SK-N-SH treated with all-trans-retinoic acid at 6 μM for 48 hours (cell line): ENCODE data around the gene BCKDHB.
A peak's percentile ranks its signal among the peaks of the same experiment; 100 is the strongest.
"Not testable (repeated sequence)": the region's sequence is repeated elsewhere in the genome, so short reads cannot be mapped to it uniquely, and the experiment has no call there.

ENCODE experiments used
- ATAC-seq: fragments of 200-7000 bp; cut with Tn5 transposase; 3 replicates; pipeline ENCODE4 v1.9.1; 2020; ENCODE audit warnings: mild to moderate bottlenecking, moderate library complexity
- ARNTL ChIP-seq: fragments of 450-650 bp; formaldehyde crosslinking; IDR thresholded peaks from 2 replicates; pipeline ENCODE4 v1.5.0; 2020; ENCODE audit warnings: low read depth, mild to moderate bottlenecking, moderate library complexity, borderline replicate concordance
- BACH2 ChIP-seq: fragments of 250-450 bp; sonication (Bioruptor Pico); IDR thresholded peaks from 2 replicates; pipeline ENCODE4 v1.9.0; 2021; ENCODE audit warnings: mild to moderate bottlenecking, borderline replicate concordance
- CSDC2 ChIP-seq: fragments of 250-450 bp; sonication (Bioruptor Pico); IDR thresholded peaks from 2 replicates; pipeline ENCODE4 v1.5.0; 2020; ENCODE audit warnings: mild to moderate bottlenecking, moderate library complexity
- ESRRG ChIP-seq: fragments of 250-450 bp; sonication (Bioruptor Pico); IDR thresholded peaks from 2 replicates; pipeline ENCODE4 v1.6.1; 2021; ENCODE audit warnings: mild to moderate bottlenecking
- GLIS3 ChIP-seq: fragments of 250-450 bp; sonication (Bioruptor Pico); IDR thresholded peaks from 2 replicates; pipeline ENCODE4 v1.5.0; 2020; ENCODE audit warnings: mild to moderate bottlenecking, moderate library complexity
- ISL1 ChIP-seq: fragments of 250-450 bp; sonication (Bioruptor Pico); IDR thresholded peaks from 2 replicates; pipeline ENCODE4 v2.1.2; 2022; ENCODE audit warnings: mild to moderate bottlenecking, moderate library complexity
- OSR1 ChIP-seq: fragments of 250-450 bp; sonication (Bioruptor Pico); IDR thresholded peaks from 2 replicates; pipeline ENCODE4 v1.8.0; 2022; ENCODE audit warnings: moderate library complexity, mild to moderate bottlenecking, inconsistent platforms
- PATZ1 ChIP-seq: fragments of 250-450 bp; sonication (Bioruptor Pico); IDR thresholded peaks from 2 replicates; pipeline ENCODE4 v1.8.0; 2020; ENCODE audit warnings: mild to moderate bottlenecking, moderate library complexity, borderline replicate concordance
- PPARA ChIP-seq: fragments of 250-450 bp; sonication (Bioruptor Pico); IDR thresholded peaks from 2 replicates; pipeline ENCODE4 v1.5.0; 2020; ENCODE audit warnings: mild to moderate bottlenecking, borderline replicate concordance
- RARB ChIP-seq: fragments of 250-450 bp; sonication (Bioruptor Pico); IDR thresholded peaks from 2 replicates; pipeline ENCODE4 v1.8.0; 2021; ENCODE audit warnings: mild to moderate bottlenecking, moderate library complexity
- SNAI2 ChIP-seq: fragments of 250-450 bp; sonication (Bioruptor Pico); IDR thresholded peaks from 2 replicates; pipeline ENCODE4 v1.5.0; 2020; ENCODE audit warnings: mild to moderate bottlenecking, moderate library complexity
- TCF4 ChIP-seq: fragments of 250-450 bp; sonication (Bioruptor Pico); IDR thresholded peaks from 2 replicates; pipeline ENCODE4 v1.8.0; 2021; ENCODE audit warnings: mild to moderate bottlenecking, moderate library complexity, borderline replicate concordance
- TOX ChIP-seq: fragments of 250-450 bp; sonication (Bioruptor Pico); IDR thresholded peaks from 2 replicates; pipeline ENCODE4 v1.8.0; 2021; ENCODE audit warnings: mild to moderate bottlenecking, moderate library complexity, borderline replicate concordance
- TSHZ2 ChIP-seq: fragments of 250-450 bp; sonication (Bioruptor Pico); IDR thresholded peaks from 2 replicates; pipeline ENCODE4 v1.5.0; 2020; ENCODE audit warnings: mild to moderate bottlenecking, moderate library complexity
- ZC3H10 ChIP-seq: fragments of 250-450 bp; sonication (Bioruptor Pico); IDR thresholded peaks from 2 replicates; pipeline ENCODE4 v1.5.1; 2021; ENCODE audit warnings: mild to moderate bottlenecking, moderate library complexity
- ZFP3 ChIP-seq: fragments of 250-450 bp; sonication (Bioruptor Pico); IDR thresholded peaks from 2 replicates; pipeline ENCODE4 v1.5.0; 2020; ENCODE audit warnings: mild to moderate bottlenecking, moderate library complexity
- ZFP30 ChIP-seq: fragments of 450-650 bp; formaldehyde crosslinking; IDR thresholded peaks from 2 replicates; pipeline ENCODE4 v1.5.0; 2022; ENCODE audit warnings: mild to moderate bottlenecking, moderate library complexity
- ZNF565 ChIP-seq: fragments of 450-650 bp; formaldehyde crosslinking; conservative IDR thresholded peaks from 2 replicates; pipeline ENCODE4 v1.5.0; 2020; ENCODE audit warnings: low read depth, mild to moderate bottlenecking, moderate library complexity
- ZNF8 ChIP-seq: fragments of 450-650 bp; formaldehyde crosslinking; IDR thresholded peaks from 2 replicates; pipeline ENCODE4 v1.5.0; 2020; ENCODE audit warnings: mild to moderate bottlenecking, moderate library complexity
- TF ChIP-seq, protein P1 (sequence below): fragments of 250-450 bp; sonication (Bioruptor Pico); IDR thresholded peaks from 2 replicates; pipeline ENCODE4 v1.8.0; 2021; ENCODE audit warnings: low read depth, mild to moderate bottlenecking, moderate library complexity, borderline replicate concordance

BCKDHB gene

GRCh38 chr6:80211286-80211685, 104.8 kb downstream of the BCKDHB start:
- peak; percentile 49 for ATAC-seq
- TF ChIP-seq, protein P1, sequence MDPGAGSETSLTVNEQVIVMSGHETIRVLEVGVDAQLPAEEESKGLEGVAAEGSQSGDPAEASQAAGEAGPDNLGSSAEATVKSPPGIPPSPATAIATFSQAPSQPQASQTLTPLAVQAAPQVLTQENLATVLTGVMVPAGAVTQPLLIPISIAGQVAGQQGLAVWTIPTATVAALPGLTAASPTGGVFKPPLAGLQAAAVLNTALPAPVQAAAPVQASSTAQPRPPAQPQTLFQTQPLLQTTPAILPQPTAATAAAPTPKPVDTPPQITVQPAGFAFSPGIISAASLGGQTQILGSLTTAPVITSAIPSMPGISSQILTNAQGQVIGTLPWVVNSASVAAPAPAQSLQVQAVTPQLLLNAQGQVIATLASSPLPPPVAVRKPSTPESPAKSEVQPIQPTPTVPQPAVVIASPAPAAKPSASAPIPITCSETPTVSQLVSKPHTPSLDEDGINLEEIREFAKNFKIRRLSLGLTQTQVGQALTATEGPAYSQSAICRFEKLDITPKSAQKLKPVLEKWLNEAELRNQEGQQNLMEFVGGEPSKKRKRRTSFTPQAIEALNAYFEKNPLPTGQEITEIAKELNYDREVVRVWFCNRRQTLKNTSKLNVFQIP (CRISPR knock-in tag), result no peak
- TF ChIP-seq ZC3H10 (CRISPR knock-in tag), result no peak
- no peak for TF ChIP-seq ZNF565 (CRISPR knock-in tag)
- TF ChIP-seq ZNF8 (CRISPR knock-in tag), result no peak
- TF ChIP-seq TCF4 (CRISPR knock-in tag), result no peak
- TF ChIP-seq OSR1 (CRISPR knock-in tag), result no peak
- no peak for TF ChIP-seq SNAI2 (CRISPR knock-in tag)
- TF ChIP-seq ZFP30 (CRISPR knock-in tag), result no peak
- TF ChIP-seq TOX (CRISPR knock-in tag), result no peak
- no peak for TF ChIP-seq ARNTL (CRISPR knock-in tag)
- TF ChIP-seq PATZ1 (CRISPR knock-in tag), result no peak
- TF ChIP-seq TSHZ2 (CRISPR knock-in tag), result no peak
- no peak for TF ChIP-seq GLIS3 (CRISPR knock-in tag)
- TF ChIP-seq BACH2 (CRISPR knock-in tag), result no peak
- TF ChIP-seq PPARA, result no peak
- TF ChIP-seq RARB, result no peak
- TF ChIP-seq ISL1 (CRISPR knock-in tag), result no peak
- no peak for TF ChIP-seq CSDC2 (CRISPR knock-in tag)
- TF ChIP-seq ESRRG (CRISPR knock-in tag), result no peak
- TF ChIP-seq ZFP3 (CRISPR knock-in tag), result no peak
- TF ChIP-seq, all 23 proteins: peak for 0

GRCh38 chr6:80211890-80212289, 105.4 kb downstream of the BCKDHB start:
- not testable (repeated sequence) for ATAC-seq

DNA sequence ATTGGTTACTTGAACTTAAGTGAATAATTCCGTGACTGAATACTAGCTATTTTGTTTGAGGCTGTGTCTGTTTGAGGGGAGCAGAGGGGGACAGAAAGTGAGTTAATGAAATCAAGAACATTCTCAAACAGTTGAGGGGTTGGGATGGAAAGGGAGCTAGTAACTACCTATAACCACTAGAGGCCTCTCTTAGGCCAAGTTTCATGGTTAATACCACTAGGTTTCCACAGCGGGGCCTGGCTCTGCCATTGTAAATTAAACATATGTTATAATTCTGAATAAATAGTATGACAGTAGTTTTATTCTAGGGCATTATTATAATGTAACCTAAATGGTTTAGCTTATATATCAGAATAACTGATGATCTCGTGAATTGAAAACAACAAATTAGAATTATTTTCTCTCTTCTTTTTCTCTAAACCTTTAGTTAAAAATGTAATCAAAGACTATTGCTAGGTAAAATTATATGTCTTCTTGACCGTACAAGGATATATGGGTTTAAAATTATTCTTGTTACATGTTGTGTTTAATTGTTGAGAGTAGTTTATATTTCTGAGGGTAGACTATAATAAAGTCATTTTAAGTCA, 108.1 kb downstream of the BCKDHB start:
- TF ChIP-seq SNAI2 (CRISPR knock-in tag) (no peak), ESRRG (CRISPR knock-in tag) (no peak), CSDC2 (CRISPR knock-in tag) (no peak), ZC3H10 (CRISPR knock-in tag) (no peak)
- peak; percentile 73 for ATAC-seq

GRCh38 chr6:80215063-80215462, 108.6 kb downstream of the BCKDHB start:
- ATAC-seq, result no peak
- no peak for TF ChIP-seq SNAI2 (CRISPR knock-in tag)
- TF ChIP-seq, protein P1 (CRISPR knock-in tag), result no peak
